GM18526 (cell line): ENCODE results near the gene BMAL1.

Source experiments
- POLR2A ChIP-seq: IDR thresholded peaks from 3 replicates; pipeline ENCODE4 v1.6.1; 2011; ENCODE audit not compliant: insufficient read length; ENCODE audit errors: extremely low read depth

Gene BMAL1

GRCh38 chr11:13317293-13318080, 39.9 kb downstream of the BMAL1 start:
- TF ChIP-seq POLR2A: no peak

DNA sequence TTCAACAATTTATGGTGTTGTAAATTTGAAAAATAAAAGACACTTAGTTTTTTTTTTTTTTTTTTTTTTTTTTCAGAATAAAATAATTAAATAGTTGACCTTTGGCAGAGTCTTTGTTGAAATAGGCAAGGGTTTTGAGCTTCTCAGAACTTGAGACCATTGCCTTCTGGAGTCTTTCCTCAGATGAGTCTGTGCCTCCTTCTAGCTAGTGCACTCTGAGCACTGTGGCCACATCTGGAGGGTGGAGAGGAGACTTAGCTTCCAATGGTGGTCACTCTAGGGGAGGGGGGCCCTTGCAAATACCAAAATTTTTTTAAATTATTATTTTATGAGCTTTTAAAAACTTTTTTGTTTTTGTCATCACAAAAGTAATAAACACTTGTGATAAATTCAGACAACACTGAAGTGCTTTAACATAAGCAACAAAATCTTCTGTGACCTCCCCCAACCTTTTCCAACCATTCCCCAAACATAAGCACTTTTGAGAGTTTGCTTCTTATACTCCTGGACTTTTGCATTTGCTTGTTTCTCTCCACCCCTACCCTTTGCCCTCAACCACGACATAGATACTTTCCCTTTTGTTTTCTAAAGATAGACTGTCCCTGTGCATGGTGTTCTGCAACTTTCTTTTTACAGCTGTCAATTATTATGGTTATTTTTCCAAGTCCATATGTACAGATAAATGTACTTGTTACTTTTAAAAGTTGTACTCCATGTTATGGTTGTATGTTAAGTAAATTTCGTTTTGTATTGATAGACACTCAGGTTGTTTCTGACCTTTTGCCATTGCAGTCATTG, 41.1 kb downstream of the BMAL1 start:
- no peak for TF ChIP-seq POLR2A

GRCh38 chr11:13320688-13321087, 43.1 kb downstream of the BMAL1 start:
- TF ChIP-seq POLR2A: no peak

- TF ChIP-seq POLR2A: no peak
Observed at GRCh38 chr11:13321431-13321830, 43.8 kb downstream of the BMAL1 start.

DNA sequence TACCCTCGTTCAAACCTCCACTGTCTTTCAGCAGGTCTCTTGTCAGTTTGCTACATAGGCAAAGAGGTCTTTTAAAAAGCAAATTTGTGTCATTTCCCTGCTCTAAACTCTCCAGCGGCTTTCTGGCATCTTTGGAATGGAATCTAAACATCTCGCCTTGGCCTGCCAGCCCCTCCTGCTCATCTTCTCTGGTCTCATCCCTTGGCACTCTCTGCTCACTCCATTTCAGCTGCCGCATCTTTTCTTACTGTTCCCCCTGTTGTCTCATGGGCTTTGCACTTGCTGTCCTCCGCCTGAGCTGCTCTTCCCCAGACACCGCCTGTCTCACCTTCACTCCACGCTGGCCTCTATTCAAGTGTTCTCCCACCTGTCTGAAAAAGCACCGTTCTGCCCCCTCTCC, 46.6 kb downstream of the BMAL1 start:
- TF ChIP-seq POLR2A: no peak

DNA sequence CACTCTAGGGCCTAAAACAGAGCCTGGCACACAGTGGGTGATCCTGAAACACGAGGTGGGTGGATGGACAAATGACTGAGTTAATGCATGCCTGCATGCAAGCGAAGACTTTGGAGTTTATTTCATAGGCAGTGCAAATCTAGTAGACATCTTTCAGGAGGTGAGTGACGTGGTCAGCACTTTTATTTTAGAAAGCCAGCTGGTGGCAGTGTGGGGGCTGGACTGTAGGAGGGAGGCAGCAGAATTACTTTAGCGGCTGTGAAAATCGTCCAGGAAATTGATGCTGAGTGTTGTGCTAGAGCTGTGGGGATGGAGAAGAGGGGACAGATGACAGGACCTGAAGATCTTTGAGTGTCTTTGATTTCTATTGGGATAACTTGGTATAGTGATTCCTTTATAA, 47.1 kb downstream of the BMAL1 start:
- no peak for TF ChIP-seq POLR2A

DNA sequence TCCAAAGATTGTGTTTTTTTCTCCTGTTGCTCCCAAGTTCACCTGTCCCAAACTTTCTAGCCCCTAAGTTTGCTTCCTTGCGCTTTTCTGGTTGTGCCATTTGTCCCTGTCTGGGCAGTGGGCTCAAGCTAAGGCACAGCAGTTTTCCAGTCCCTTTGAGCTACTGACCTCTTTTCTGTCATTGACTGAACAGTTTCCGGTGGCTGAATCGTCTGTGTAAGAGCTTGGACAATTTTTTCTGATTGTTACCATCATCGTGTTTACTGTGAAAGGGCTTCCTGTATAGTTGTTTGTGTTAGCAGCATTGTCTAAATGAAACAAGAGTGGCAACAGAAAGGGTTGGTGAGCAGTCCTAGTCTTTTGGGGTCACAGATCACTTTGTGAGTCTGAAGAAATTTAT, 49.8 kb downstream of the BMAL1 start:
- no peak for TF ChIP-seq POLR2A

DNA sequence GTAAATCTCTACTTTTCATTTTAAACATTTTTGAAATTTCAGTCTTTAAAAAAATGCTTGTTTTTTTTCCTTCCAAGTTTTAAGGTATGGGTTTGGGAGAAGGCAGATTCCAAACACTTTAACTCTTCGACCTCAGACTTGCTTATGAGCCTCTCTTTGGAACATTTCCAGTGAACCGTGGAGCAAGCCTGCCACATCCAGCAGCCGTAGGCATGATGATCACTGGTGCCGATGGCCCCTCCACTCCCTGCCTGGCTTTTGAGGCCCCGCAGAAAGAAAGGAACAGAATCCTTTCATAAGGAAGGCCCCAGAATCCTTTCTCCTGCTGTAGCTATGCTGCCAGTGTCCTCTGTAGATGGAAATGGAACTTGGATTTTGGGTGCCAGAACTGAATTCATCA, 50.7 kb downstream of the BMAL1 start:
- TF ChIP-seq POLR2A: no peak

DNA sequence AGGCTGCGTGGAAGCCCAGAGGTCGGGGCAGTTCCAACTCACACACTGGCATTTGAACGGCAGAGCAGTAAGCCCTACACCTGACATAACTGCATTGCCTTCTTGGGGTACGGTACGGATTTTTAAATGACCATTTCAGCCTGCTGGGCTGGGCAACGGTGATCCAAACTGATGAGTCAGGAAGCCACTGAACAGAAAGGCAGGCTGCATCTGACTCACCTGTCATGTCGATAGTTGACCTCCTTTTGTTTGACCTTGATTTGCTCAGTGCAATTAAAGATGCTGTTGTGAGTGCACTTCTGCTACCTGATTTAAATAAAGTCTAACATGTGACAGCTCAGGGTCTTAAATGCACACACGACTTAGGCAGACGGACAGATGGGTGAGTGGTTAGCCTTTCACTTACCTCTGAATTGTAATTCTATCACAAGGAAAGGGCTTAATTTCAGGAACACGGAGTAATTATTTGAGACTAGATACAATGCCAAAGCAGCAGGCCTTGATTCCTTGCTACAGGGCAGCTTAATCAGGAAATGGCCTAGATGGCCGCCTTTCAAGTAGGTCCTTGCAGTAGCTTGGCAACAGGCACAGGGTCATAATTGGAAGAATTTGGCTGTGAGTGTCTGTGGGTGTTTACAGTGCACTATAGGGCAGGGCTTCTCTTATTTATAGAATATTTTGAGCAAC, 52.2 kb downstream of the BMAL1 start:
- no peak for TF ChIP-seq POLR2A

- no peak for TF ChIP-seq POLR2A
Observed at GRCh38 chr11:13332124-13332523, 54.5 kb downstream of the BMAL1 start.

- TF ChIP-seq POLR2A: no peak
Observed at GRCh38 chr11:13333456-13333957, 55.9 kb downstream of the BMAL1 start.

- TF ChIP-seq POLR2A: no peak
Observed at GRCh38 chr11:13334034-13334786, 56.6 kb downstream of the BMAL1 start.

- no peak for TF ChIP-seq POLR2A
Observed at GRCh38 chr11:13335319-13335718, 57.7 kb downstream of the BMAL1 start.

DNA sequence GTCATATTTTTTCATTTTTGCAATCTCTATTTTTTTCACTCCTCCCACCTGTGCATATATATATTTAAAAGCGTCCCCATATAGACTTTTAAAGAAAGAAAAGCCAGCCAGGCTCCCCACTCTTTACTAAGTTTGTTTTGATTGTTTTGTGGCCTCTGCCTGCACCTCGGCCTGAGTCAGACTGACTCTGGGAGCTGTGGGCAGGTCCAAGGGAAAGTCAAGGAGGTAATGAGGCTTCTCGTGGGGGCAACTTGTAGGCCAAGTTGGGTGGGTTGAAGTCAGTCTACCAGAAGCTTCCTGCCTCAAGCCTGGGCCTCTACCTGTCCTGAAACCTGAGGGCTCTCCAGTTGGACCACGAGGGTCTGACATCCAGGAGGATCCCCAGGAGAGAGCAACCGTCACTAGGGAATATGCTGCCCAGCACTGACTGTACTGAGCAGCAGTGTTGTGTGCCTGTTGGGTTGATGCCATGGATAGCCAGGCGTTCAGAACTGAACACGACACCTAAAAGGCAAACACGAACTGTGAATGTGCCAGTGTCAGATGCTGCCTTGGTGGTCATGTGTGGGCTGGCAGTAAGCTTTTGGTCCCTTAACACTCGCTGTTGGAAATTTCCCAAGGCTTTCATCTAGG, 58.8 kb downstream of the BMAL1 start:
- no peak for TF ChIP-seq POLR2A

- no peak for TF ChIP-seq POLR2A
Observed at GRCh38 chr11:13338019-13338426, 60.4 kb downstream of the BMAL1 start.

- no peak for TF ChIP-seq POLR2A
Observed at GRCh38 chr11:13338427-13339069, 61.0 kb downstream of the BMAL1 start.
